CD4-positive, alpha-beta T cell treated with Interleukin-4 for 1 hour (primary cell): ENCODE data around the gene CIAO2A.

Source experiments
- DNase-seq, 2 donors: peaks; one replicate each; pipeline ENCODE4 v3.0.0-alpha.2; 2020 to 2022

The CIAO2A gene

DNA sequence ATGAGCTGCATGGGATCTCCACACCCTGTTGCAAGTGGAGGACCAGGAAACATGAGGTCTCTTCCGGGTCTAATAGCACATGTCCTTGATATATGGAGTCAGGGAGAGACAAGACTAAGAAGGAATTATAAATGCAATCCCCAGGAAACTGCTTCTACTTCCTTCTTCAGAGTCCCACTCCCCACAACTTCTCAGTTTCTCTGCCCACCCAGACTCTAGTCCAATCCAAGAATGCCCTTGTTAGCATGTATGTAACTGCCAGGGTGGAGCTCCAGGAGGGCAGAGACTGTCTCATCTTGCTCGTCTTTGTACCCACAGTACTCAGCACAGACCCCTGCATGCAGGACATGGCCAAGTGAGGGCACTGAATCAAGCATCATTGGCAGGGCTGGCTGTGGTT, 55.7 kb downstream of the CIAO2A start:
- DNase-seq = no peak

DNA sequence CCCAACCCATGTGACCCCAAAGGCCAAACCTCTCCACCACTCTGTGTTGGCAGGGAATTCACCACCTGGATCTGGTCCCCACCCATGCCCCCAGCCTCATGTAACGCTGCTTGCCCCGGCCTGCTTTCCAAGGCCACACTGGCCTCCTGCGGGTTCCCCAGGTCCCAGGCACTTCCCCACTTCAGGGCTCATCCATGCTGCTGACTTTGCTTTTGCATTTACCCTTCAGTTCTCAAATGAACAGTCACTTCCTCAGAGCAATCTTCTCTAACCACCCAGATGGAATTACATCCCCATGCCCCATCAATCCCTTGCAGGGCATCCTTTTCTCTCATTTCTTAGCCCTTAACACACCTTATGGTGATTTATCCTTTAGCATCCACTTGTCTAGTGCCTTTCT, 56.5 kb downstream of the CIAO2A start:
- no peak for DNase-seq

DNA sequence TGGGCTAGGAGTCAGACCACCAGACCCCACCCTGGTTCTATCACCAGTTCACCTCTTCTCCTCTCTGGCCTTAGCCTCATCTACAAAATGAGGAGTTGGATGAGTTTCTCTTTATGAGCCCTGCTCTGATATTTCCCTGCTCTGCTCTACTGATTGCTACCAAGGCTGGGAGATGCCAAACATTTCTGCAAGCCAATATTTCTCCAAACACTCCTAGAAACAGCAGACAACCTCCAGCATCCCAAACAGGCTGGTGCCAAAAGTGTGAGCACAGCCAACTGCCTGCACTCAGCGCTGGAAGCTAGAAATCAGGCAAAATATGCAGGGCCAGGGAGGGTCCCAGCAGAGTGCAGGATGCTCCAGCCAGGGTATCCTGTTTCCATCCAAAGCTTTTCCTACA, 58.1 kb downstream of the CIAO2A start:
- no peak for DNase-seq

DNA sequence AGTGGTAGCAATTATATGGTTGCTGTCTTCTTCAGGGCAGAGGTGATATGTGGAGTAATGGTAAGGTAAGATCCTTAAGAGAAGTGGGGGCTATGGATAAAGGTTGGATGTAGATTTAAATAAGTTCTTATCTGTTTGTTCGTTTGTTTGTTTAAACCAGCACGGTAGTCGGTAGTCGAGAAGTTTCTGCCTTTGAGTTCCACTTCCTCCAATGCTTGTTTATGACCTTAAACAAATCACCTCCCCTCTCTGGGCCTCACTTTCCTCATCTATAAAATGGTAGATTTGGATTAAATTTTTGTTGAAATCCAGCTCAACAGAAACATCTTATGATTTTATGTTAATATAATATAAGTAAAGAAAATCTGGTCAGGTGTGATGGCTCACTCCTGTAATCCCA, 59.1 kb downstream of the CIAO2A start:
- DNase-seq = no peak

DNA sequence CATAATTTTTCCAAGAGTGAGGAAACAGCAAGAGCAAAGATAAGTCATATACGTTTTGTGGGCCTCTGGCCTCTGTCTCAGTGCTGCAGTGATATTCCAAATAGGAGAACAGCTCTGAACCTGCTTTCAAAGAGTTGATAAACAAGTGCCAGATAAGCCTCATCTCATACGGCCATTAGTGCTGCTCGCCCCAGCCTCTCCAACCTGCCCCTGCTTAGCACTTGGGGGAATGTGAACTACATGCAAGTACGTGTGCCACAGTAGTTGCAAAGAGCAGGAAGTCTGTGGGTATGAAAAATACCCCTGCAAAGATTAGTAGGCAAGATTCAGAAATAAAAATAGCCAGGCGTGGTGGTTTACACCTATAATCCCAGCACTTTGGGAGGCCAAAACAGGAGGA, 61.3 kb downstream of the CIAO2A start:
- no peak for DNase-seq

DNA sequence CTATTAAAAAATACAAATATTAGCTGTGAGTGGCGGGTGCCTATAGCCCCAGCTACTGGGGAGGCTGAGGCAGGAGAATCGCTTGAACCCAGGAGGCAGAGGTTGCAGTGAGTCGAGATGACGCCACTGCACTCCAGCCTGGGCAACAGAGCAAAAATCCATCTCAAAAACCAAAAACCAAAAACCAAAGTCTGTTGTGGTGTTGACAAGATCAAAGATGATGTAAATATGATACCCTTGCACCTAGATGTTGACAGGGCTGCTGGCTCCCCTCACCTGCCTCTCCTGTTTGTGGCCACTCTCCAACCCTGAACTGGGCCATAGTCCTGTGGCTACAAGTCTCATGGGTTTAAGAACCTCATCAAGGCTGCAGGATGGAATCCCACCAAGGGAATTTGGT, 63.5 kb downstream of the CIAO2A start:
- DNase-seq = no peak

DNA sequence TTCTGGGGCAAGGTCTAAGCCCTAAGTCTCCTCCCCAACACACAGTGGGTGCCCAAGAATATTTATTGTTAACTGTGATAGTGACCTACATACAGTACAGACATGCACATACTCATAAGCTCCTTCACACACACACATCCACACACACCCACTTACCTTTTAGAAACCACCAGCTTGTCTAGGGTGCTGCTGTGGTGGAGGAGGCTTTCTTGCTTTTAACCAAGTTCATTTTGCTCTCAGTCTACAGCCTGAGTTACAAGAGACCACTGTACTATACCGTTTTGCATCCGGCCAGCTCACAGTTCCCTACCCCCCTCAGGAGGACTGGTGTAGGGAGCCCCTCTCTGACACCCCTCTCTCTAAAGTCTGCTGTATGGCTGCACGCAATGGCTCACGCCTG, 64.0 kb downstream of the CIAO2A start:
- DNase-seq = no peak

DNA sequence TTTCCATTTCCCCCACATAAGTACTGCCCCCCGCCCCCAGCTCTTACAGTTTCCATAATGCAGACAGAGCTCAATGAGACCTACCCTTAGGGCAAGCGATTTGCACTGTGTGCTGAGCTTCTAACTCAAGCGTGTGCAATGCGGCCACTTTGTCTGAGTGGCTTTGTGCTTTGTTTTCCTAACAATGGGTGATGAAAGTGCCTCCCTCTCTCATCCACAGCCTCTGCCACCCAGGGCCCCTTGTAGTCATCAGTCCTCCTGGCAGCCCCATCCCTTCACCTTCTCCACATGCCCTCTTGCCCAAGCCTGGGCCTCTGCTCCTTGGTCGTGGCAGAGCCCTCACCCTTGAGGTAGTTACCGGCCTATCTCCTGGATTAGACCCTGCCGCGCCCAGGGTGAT, 64.5 kb downstream of the CIAO2A start:
- DNase-seq = no peak

DNA sequence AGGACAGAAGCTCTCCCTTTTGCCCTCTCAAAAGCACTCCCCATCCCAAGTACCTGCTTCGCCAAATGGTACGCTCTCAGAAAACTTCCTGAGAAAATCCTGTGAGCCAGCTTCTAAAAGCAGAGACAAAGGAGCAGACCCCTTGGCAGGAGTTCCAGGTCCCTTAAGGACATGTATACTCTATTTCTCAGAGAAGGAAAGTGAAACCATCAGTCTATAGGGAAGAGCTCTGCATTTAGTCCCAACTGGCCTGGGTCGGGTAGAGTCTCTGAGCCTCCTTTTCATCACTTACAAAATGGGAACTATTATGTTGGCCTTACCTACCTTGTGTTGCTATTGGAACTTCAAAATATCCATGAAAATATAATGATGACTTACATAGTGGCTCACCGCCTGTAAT, 67.0 kb downstream of the CIAO2A start:
- DNase-seq = no peak

DNA sequence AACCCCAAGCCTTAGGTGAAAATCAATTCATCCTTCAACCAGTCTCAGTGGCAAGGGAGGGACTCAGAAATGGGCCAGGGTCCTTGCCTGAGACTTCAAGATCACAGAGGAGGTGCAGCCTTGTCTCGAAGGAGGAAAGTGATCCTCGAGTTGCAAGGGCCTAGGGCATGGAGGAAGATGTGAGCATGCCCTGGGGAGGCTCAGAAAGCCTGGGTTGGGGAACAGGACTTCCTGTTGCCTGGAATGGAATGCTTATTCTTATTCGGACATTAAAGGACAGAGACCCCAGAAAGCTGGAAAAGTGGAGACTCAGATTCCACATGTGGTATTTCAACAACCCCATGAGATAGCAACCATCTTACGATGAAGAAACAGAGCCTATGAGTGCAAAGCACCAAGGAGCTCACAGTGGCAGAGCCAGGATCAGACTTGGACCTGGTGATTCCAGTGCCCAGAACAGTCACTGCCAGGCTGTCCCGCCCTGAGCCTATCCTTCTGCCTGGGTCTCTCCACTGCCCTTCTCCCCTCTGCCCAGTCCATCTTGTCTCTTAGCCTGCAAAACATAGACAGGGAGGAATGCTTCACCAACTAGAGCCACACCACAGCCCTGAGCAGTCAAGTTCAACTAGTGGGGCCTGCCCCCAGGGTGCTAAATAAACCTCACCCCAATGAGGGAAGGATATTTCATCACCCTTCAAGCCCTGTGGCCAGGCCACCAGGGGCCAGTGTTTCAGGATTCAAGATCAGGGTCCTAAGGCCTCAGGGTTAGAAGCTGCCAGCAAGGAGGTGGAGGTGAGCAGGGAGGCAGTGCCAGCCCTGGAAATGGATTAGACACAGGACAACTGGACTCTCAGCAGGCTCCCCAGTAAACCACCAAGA, 69.2 kb downstream of the CIAO2A start:
- no peak for DNase-seq

DNA sequence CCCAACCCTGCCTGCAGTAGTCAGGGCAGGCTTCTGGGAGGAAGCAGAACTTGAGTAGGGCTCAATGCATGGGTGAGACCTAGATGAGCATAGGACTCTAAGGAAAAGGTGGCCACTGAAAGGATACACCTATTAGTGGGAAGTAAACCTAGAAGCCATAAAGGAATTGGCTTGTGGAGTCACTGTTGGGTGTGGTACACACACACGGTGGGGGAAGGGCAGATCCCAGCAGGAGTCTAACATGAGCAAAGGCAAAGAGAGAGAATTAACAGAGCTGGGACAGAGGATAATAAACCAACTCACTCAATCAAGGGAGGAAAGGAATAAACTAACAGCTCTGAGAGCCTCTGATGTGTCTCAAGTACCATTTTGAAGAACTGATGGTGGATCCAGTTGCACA, 70.4 kb downstream of the CIAO2A start:
- no peak for DNase-seq

DNA sequence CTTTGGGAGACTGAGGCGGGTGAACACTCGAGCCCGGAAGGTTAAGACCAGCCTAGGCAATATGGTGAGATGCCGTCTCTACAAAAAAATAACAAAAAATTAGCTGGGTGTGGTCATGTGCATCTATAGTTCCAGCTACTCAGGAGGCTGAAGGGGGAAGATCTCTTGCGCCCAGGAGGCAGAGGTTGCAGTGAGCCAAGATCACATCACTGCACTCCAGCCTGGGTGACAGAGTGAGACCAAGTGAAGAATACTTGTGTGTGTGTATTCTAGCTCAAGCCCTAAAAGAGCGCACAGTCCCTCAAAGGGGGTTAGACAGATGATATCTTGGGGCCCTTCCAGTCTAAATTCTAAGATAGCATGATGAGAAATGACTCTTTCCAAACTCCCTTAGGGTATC, 71.1 kb downstream of the CIAO2A start:
- DNase-seq = no peak
